ENCODE data around the gene ZNF223.

Gene ZNF223

GRCh38 chr19:44071824-44072542 lies 20.1 kb downstream of the ZNF223 start, which contains the start of gene ZNF284:
Gene ZNF284, plus strand, starts transcription at chr19:44072159. Its CDS starts 4,231 bp downstream, at chr19:44076390.
- no peak for TF ChIP-seq CTCF (IDR thresholded peaks at IDR 0.05)
- H3K4me3 ChIP-seq = peak within 1 kb of the TSS; percentile 86
- peak; percentile 89 for DNase-seq (ENCODE audit: low spot score)
- peak within 1 kb of the TSS; percentile 7 to 67 for H3K27ac ChIP-seq

- Histone ChIP-seq H3K4me3 (peak overlapping the region; percentile 86), H3K27ac (peak overlapping the region; percentile 7 to 67)
- DNase-seq (ENCODE audit: low spot score) = no peak
- no peak for TF ChIP-seq CTCF (IDR thresholded peaks at IDR 0.05)
These were observed 20.9 kb downstream of the ZNF223 start for GRCh38 chr19:44072543-44073401.

- no peak for DNase-seq (ENCODE audit: low spot score)
- no peak for TF ChIP-seq CTCF (IDR thresholded peaks at IDR 0.05)
- Histone ChIP-seq H3K27ac (no peak overlapping the region), H3K4me3 (no peak overlapping the region)
These were observed 24.5 kb downstream of the ZNF223 start for GRCh38 chr19:44076325-44076724.

- Histone ChIP-seq H3K4me3 (no peak overlapping the region), H3K27ac (no peak overlapping the region)
- no peak for DNase-seq (ENCODE audit: low spot score)
- no peak for TF ChIP-seq CTCF (IDR thresholded peaks at IDR 0.05)
These were observed 40.3 kb downstream of the ZNF223 start for GRCh38 chr19:44092108-44092507.

- Histone ChIP-seq H3K4me3 (peak within 1 kb of the TSS; percentile 83), H3K27ac (peak within 1 kb of the TSS; percentile 51 to 83)
- DNase-seq (ENCODE audit: low spot score) = peak; percentile 92
- no peak for TF ChIP-seq CTCF (IDR thresholded peaks at IDR 0.05)
These were observed 42.3 kb downstream of the ZNF223 start, which contains the start of gene ZNF224 for GRCh38 chr19:44093931-44094765. Gene ZNF224, plus strand, starts transcription at chr19:44094361. Its CDS starts 3,513 bp downstream, at chr19:44097874.

GRCh38 chr19:44107751-44108150 lies 55.9 kb downstream of the ZNF223 start:
- no peak for TF ChIP-seq CTCF (IDR thresholded peaks at IDR 0.05)
- Histone ChIP-seq H3K4me3 (no peak overlapping the region), H3K27ac (no peak overlapping the region)
- no peak for DNase-seq (ENCODE audit: low spot score)

Data from coronary artery (tissue), 2 donors.